Endothelial cell (in vitro differentiated cells): Measurements from ENCODE around the gene HNRNPK. TPM values are rescaled to one million over a fixed set of nuclear protein-coding genes. Genes with fewer than 3 reads are reported as not detected.

ENCODE experiments used
- DNase-seq: peaks from one replicate; pipeline ENCODE4 v3.0.0; 2021; ENCODE audit warnings: low spot score
- H3K27ac Mint-ChIP-seq: one replicate; pipeline ENCODE4 v1.8.0; 2021; ENCODE audit warnings: mixed read lengths, inconsistent platforms; ENCODE audit not compliant: unreplicated experiment
- H3K27me3 Mint-ChIP-seq: one replicate; pipeline ENCODE4 v1.8.0; 2021; ENCODE audit warnings: mild to moderate bottlenecking, moderate library complexity, mixed read lengths, inconsistent platforms; ENCODE audit not compliant: unreplicated experiment
- H3K36me3 Mint-ChIP-seq: one replicate; pipeline ENCODE4 v1.8.0; 2021; ENCODE audit warnings: mild to moderate bottlenecking, low read depth, mixed read lengths, inconsistent platforms; ENCODE audit not compliant: unreplicated experiment
- H3K4me1 Mint-ChIP-seq: one replicate; pipeline ENCODE4 v1.8.0; 2021; ENCODE audit warnings: mild to moderate bottlenecking, mixed read lengths, inconsistent platforms; ENCODE audit not compliant: unreplicated experiment
- H3K4me3 Mint-ChIP-seq: one replicate; pipeline ENCODE4 v1.8.0; 2021; ENCODE audit warnings: mild to moderate bottlenecking, mixed read lengths, inconsistent platforms; ENCODE audit not compliant: unreplicated experiment
- H3K9me3 Mint-ChIP-seq: one replicate; pipeline ENCODE4 v1.8.0; 2021; ENCODE audit warnings: mixed read lengths, inconsistent platforms; ENCODE audit not compliant: unreplicated experiment
- total RNA-seq: library from RNA; stranded (reverse); fragmentation: NEBNext Ultra II Directional; extraction: Animal tissue kit (Norgen Biotek cat#: 25700); gene quantifications from one replicate; pipeline ENCODE4 v1.2.1, GENCODE V29; 2021; ENCODE audit not compliant: unreplicated experiment
- TF ChIP-seq, protein P1 (sequence below): fragments of 200-600 bp; sonication (generic); IDR thresholded peaks from one replicate; pipeline ENCODE4 v1.5.0; 2021; ENCODE audit warnings: antibody characterized with exemption; ENCODE audit not compliant: unreplicated experiment

HNRNPK gene
- total RNA-seq, 1 donor from 2014 or later, result 614 TPM

DNA sequence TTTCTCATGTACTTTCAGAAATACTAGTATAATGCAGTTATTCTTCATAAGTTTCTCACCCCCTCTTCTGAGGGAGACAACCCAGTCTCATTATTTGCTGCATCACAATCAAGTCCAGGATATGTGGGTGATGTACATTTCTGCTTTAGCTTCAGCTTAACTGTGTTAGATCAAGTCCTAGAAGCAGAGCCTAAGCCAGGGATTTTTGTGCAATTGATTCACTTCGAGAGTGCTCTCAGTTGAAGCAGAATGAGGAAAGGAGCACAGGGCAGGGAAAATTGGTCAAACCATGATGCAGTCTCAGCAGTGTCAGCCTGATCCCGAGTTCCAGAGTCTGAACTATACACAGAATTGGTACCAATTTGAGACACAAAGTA, 15.1 kb downstream of the HNRNPK start:
- no peak overlapping the region for H3K27ac Mint-ChIP-seq
- H3K4me1 Mint-ChIP-seq, result no peaks in the 10 kb centered on the region
- TF ChIP-seq, protein P1, sequence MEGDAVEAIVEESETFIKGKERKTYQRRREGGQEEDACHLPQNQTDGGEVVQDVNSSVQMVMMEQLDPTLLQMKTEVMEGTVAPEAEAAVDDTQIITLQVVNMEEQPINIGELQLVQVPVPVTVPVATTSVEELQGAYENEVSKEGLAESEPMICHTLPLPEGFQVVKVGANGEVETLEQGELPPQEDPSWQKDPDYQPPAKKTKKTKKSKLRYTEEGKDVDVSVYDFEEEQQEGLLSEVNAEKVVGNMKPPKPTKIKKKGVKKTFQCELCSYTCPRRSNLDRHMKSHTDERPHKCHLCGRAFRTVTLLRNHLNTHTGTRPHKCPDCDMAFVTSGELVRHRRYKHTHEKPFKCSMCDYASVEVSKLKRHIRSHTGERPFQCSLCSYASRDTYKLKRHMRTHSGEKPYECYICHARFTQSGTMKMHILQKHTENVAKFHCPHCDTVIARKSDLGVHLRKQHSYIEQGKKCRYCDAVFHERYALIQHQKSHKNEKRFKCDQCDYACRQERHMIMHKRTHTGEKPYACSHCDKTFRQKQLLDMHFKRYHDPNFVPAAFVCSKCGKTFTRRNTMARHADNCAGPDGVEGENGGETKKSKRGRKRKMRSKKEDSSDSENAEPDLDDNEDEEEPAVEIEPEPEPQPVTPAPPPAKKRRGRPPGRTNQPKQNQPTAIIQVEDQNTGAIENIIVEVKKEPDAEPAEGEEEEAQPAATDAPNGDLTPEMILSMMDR, result no peak
- no peak overlapping the region for H3K4me3 Mint-ChIP-seq
- no peaks in the 10 kb centered on the region for H3K27me3 Mint-ChIP-seq
- peaks cover 19% of the 10 kb centered on the region for H3K36me3 Mint-ChIP-seq
- H3K9me3 Mint-ChIP-seq, result no peaks in the 10 kb centered on the region
- DNase-seq, result no peak

GRCh38 chr9:83962165-83962564, 17.9 kb downstream of the HNRNPK start:
- no peaks in the 10 kb centered on the region for H3K9me3 Mint-ChIP-seq
- no peak overlapping the region for H3K4me3 Mint-ChIP-seq
- H3K36me3 Mint-ChIP-seq, result peaks cover 4% of the 10 kb centered on the region
- TF ChIP-seq, protein P1, result no peak
- no peaks in the 10 kb centered on the region for H3K27me3 Mint-ChIP-seq
- H3K27ac Mint-ChIP-seq, result no peak overlapping the region
- no peak for DNase-seq
- H3K4me1 Mint-ChIP-seq, result no peaks in the 10 kb centered on the region

GRCh38 chr9:83960991-83961390, 19.0 kb downstream of the HNRNPK start:
- no peak overlapping the region for H3K4me3 Mint-ChIP-seq
- no peak overlapping the region for H3K27ac Mint-ChIP-seq
- no peaks in the 10 kb centered on the region for H3K36me3 Mint-ChIP-seq
- H3K9me3 Mint-ChIP-seq, result no peaks in the 10 kb centered on the region
- H3K27me3 Mint-ChIP-seq, result peaks cover 5% of the 10 kb centered on the region
- TF ChIP-seq, protein P1, result no peak
- H3K4me1 Mint-ChIP-seq, result peaks cover 8% of the 10 kb centered on the region
- no peak for DNase-seq

DNA sequence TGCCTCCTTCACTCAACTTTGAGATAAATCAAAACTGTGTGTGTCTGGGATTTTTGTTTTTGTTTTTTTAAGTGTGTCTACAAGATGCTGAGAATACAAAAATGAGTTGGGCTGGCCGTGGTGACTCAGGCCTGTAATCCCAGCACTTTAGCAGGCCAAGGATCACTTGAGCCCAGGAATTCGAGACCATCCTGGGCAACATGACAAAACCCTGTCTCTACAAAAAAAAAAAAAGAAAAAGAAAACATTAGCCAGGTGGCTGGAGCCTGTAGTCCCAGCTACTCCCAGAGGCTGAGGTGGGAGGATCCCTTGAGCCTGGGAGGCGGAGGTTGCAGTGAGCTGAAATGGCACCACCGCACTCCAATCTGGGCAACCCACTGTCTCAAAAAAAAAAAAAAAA, 21.0 kb downstream of the HNRNPK start:
- Mint-ChIP-seq H3K36me3 (no peaks in the 10 kb centered on the region), H3K4me3 (no peak overlapping the region), H3K27me3 (peaks cover 8% of the 10 kb centered on the region), H3K9me3 (no peaks in the 10 kb centered on the region), H3K27ac (no peak overlapping the region), H3K4me1 (peaks cover 11% of the 10 kb centered on the region)
- no peak for DNase-seq
- TF ChIP-seq, protein P1, result no peak

- Mint-ChIP-seq H3K9me3 (no peaks in the 10 kb centered on the region), H3K4me1 (peaks cover 11% of the 10 kb centered on the region), H3K27me3 (peaks cover 8% of the 10 kb centered on the region), H3K36me3 (no peaks in the 10 kb centered on the region), H3K4me3 (peak overlapping the region; percentile 88), H3K27ac (no peak overlapping the region)
- DNase-seq, result no peak
- TF ChIP-seq, protein P1, result no peak
Measured at GRCh38 chr9:83957248-83957513, 22.8 kb downstream of the HNRNPK start.
